AG08396 (cell line): ENCODE data around the gene BAIAP3.
"Not testable (repeated sequence)": the region's sequence is repeated elsewhere in the genome, so short reads cannot be mapped to it uniquely, and the experiment has no call there.

Experiments
- DNase-seq: peaks from one replicate; pipeline ENCODE4 v3.0.0; 2012; ENCODE audit warnings: low spot score, mixed read lengths

BAIAP3 gene, protein sequence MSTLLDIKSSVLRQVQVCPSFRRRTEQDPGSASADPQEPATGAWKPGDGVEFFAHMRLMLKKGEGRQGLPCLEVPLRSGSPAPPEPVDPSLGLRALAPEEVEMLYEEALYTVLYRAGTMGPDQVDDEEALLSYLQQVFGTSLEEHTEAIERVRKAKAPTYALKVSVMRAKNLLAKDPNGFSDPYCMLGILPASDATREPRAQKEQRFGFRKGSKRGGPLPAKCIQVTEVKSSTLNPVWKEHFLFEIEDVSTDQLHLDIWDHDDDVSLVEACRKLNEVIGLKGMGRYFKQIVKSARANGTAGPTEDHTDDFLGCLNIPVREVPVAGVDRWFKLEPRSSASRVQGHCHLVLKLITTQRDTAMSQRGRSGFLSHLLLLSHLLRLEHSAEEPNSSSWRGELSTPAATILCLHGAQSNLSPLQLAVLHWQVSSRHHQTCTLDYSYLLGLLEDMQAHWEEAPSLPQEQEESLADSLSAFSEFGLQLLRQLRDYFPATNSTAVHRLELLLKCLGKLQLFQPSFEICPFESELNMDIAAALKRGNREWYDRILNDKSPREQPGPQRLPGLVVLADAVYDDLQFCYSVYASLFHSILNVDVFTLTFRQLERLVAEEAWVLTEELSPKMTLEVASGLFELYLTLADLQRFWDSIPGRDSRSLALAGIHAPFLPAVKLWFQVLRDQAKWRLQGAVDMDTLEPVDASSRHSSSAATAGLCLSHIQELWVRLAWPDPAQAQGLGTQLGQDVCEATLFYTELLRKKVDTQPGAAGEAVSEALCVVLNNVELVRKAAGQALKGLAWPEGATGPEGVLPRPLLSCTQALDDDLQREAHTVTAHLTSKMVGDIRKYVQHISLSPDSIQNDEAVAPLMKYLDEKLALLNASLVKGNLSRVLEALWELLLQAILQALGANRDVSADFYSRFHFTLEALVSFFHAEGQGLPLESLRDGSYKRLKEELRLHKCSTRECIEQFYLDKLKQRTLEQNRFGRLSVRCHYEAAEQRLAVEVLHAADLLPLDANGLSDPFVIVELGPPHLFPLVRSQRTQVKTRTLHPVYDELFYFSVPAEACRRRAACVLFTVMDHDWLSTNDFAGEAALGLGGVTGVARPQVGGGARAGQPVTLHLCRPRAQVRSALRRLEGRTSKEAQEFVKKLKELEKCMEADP

DNA sequence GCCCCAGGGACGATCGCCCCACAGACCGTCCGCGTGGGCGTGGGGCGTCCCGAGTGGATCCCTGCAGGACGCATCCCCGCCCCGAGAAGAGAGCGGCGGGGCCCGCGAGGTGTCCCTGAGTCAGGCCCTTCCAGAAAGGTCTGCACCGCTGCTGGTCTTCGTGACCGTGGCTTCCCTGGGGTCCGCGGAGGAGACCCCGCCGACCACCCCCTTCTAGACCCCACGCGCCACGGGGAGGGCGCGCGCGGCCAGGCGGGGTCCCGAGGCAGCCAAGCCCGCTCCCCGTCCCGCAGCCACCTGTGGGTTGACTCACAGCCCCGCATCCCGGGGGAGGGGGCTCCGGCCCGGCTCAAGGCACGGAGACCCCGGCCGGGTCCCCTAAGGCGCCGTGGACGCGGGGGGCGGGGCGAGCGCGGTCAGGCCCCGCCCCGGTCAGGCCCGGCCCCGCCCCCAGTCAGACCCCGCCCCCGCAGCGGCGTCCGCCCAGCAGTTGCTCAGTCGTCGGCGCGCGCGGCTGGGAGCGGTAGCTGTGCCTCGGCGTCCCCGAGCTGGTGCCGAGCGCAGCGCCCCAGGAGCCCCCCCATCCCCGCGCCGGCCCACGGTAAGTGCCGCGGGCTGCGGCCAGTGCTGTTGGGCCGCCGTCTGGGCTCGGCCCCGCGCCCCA, at the start of gene BAIAP3:
TSS of gene BAIAP3 (plus strand) at position 497 of the 664 bp plus-strand sequence. CDS start 4,905 bp downstream, outside the sequence.
- DNase-seq = peak; percentile 91

DNA sequence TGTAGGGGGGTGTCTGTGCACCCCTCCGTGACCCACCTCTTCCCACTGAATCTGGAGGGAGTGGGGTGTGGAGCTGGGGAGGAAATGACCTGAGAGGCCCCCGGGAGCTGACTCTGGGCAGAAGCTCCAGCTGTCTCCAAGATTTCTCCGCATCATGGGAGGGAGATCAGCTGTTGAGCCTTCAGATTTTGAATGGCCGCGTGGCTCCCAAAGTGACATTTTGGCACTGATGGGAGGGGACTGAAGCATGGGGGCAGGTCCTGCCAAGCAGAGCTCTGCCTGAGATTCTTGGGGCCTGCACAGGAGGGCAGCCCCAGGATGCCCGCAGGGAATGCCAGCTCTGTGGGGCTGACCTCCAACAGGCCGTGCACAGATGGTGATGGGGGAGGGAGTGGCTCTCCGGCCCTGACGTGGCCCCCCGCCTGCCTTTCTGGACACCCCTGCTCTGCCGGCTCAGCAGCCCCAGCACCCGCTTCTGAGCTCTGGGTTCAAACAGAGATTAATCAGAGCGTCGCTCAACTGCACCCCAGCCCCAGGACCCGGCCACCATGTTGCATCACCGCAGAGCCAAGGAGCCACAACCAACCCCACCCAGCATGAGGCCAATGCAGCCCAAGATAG, 49.3 kb upstream of the BAIAP3 start:
- no peak for DNase-seq

GRCh38 chr16:1285669-1286512, 47.6 kb upstream of the BAIAP3 start:
- no peak for DNase-seq

DNA sequence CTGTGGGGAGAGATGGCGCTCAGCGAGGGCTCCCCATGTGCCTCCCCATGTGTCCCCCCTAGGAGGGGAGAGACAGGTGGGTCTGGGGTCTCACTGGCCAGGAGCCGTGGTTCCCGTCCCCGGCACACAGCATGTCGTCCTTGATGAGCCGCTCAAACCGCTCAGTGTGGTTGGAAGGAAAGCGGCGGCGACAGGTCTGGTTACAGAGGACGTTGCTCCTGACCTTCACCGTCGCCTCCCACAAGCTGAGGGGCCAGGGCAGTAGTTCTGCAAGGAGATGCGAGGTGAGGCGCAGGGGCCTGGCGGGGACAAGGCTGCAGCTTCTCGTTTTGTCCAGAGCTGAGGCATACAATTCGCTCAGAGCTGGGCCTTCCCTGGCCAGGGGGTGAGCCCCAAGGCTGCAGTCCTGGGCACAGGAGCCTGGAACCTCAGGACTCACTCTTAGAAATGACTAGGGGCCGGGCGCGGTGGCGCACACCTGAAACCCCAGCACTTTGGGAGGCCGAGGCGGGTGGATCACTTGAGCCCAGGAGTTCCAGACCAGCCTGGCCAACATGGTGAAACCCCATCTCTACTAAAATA, 46.8 kb upstream of the BAIAP3 start:
- DNase-seq = no peak

DNA sequence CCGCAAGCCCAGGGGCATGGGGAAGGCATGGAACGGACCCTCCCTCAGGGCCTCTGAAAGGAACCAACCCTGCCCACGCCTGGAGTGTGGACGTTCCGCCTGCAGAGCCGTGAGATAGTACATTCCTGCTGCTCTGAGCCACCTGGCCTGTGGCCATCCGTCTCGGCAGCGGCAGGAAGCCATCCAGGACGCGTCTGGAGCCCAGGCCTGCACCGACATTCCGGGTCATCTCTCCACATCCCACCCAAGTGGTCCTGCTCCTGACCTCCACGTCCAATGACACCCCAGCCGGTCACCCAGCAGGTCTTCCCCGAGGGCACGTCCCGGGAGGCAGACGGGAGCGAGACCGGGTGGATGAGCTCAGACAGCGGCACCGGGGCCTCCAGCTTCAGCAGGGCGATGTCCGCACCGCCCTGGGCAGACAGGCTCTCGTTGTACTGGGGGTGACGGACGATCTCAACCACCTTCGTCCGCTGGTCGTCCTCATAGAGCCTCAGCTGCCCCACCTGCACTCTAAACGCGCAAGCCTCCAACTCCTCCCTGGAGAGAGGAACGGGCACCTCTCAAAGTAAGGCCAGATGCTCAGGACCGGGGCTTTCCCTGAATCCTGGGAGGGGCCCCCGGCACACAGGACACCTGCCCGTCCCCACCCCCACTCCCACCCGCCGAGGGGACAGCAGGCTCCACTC, 45.3 kb upstream of the BAIAP3 start:
- peak; percentile 58 for DNase-seq

GRCh38 chr16:1288813-1289476, 44.5 kb upstream of the BAIAP3 start:
- DNase-seq = no peak

DNA sequence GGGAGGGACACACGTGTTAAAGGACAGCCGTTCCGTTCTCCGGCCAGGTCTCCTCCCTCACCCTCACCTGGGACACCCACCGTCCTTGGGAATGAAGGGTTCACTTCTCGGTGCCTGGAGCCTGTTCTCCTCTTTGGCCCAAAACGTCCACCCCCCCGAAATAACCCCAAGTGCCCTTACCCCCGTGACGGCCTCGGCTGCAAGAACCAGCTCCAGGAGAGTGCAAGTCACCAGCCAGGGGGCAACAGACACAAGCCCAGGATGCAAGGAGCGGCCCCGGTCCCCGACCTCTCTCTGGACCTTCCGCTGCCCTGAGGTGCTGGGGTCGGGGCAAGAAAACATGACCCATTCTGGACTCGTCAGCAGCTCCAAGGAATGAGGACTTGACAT, 44.0 kb upstream of the BAIAP3 start:
- no peak for DNase-seq

GRCh38 chr16:1290063-1290501, 43.4 kb upstream of the BAIAP3 start:
- DNase-seq = no peak

GRCh38 chr16:1290860-1291575, 42.4 kb upstream of the BAIAP3 start:
- DNase-seq = no peak

GRCh38 chr16:1291576-1291974, 41.9 kb upstream of the BAIAP3 start:
- no peak for DNase-seq

DNA sequence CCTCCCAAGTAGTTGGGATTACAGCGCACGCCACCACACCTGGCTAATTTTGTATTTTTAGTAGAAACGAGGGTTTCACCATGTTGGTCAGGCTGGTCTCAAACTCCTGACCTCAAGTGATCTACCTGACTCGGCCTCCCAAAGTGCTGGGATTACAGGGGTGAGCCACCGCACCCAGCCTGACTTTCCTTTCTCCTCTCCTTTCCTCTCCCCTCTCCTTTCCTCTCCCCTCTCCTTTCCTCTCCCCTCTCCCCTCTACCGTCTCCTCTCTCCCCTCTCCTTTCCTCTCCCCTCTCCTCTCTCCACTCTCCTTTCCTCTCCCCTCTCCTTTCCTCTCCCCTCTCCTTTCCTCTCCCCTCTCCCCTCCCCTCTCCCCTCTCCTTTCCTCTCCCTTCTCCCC, 41.2 kb upstream of the BAIAP3 start:
- not testable (repeated sequence) for DNase-seq

GRCh38 chr16:1292808-1293207, 40.6 kb upstream of the BAIAP3 start:
- DNase-seq = not testable (repeated sequence)

DNA sequence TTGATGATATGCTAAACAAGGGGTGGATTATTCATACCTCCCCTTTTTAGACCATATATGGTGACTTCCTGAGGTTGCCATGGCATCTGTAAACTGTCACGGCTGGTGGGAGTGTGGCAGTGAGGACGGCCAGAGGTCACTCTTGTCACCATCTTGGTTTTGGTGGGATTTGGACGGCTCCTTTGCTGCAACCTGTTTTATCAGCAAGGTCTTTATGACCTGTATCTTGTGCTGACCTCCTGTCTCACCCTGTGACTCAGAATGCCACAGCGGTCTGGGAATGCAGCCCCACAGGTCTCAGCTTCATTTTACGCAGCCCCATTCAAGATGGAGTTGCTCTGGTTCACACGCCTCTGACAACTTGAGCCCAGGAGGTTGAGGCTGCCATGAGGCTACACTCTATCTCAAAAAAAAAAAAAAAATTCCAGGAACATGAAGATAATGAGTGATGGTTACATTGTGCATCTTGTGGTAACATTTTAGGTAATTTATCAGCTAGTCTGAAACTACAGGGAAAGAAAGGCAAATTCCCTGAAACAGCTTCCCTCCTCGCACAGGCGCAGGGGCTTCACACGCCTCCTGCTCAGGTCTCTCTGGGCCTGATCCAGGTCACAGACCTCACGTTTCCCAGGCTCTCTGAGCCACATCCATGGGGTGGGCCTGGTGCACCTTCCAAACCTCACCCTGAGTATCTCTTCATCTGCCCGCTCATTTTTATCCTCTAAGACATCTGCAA, 39.4 kb upstream of the BAIAP3 start:
- no peak for DNase-seq

GRCh38 chr16:1295465-1295864, 38.0 kb upstream of the BAIAP3 start:
- DNase-seq = no peak

DNA sequence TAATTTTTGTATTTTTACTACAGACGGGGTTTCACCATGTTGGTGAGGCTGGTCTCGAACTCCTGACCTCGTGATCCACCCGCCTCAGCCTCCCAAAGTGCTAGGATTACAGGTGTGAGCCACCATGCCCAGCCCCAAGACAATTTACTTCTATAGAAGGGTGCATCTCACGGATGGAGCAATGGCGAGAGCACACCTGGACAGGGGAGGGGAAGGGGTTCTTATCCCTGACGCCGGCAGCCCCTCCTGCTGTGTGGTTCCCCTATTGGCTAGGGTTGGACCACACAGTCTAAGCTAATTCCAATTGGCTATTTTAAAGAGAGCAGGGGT, 36.8 kb upstream of the BAIAP3 start:
- not testable (repeated sequence) for DNase-seq

GRCh38 chr16:1297018-1297696, 36.3 kb upstream of the BAIAP3 start:
- DNase-seq = peak; percentile 64

DNA sequence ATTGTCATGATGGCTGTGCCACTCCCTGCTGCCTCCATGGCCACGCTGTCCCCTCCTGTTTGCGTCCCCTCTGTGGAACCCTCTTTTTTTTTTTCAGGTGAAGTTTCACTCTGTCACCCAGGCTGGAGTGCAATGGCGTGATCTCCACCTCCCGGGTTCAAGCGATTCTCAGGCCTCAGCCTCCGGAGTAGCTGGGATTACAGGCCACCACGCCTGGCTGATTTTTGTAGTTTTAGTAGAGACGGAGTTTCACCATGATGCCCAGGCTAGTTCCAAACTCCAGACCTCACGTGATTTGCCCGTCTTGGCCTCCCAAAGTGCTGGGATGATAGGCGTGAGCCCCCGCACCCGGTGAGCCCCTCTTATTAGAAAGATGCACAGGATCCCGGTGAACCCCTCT, 35.0 kb upstream of the BAIAP3 start:
- DNase-seq = no peak
